Measurements from ENCODE around the gene CPM.

CPM gene

GRCh38 chr12:68950511-68950910 is 17.5 kb upstream of the CPM start:
- Histone ChIP-seq H3K4me2 (ENCODE audit: low read depth, low read length, poor library complexity, severe bottlenecking) (no peak overlapping the region), H3K27ac (ENCODE audit: low read depth, low read length) (no peak overlapping the region), H3K36me3 (ENCODE audit: low read length) (no peaks in the 10 kb centered on the region), H3K79me2 (ENCODE audit: insufficient read depth, low read length) (no peaks in the 10 kb centered on the region), H2AFZ (ENCODE audit: low read depth, low read length, severe bottlenecking) (no peak overlapping the region), H3K9ac (ENCODE audit: low read length) (no peak overlapping the region), H3K27me3 (ENCODE audit: low read length) (no peaks in the 10 kb centered on the region), H3K9me2 (replicated peaks; ENCODE audit: insufficient read depth, low read length) (no peaks in the 10 kb centered on the region), H3F3A (ENCODE audit: insufficient read depth) (no peaks in the 10 kb centered on the region), H4K20me1 (ENCODE audit: low read depth, low read length) (no peaks in the 10 kb centered on the region), H3K4me3 (ENCODE audit: insufficient read depth, low read length, poor library complexity, severe bottlenecking) (no peak overlapping the region), H3K9me3 (ENCODE audit: insufficient read depth, low read length) (no peaks in the 10 kb centered on the region)
- TF ChIP-seq EZH2phosphoT487 (conservative IDR thresholded peaks at IDR 0.05; ENCODE audit: low read length) (no peak), CTCF (IDR thresholded peaks at IDR 0.05; ENCODE audit: insufficient read depth, low read length, poor library complexity, severe bottlenecking) (no peak)

GRCh38 chr12:68945255-68945654 is 12.3 kb upstream of the CPM start:
- TF ChIP-seq EZH2phosphoT487 (conservative IDR thresholded peaks at IDR 0.05; ENCODE audit: low read length) (no peak), CTCF (IDR thresholded peaks at IDR 0.05; ENCODE audit: insufficient read depth, low read length, poor library complexity, severe bottlenecking) (no peak)
- no peaks in the 10 kb centered on the region for H4K20me1 ChIP-seq (ENCODE audit: low read depth, low read length)
- H3K4me3 ChIP-seq (ENCODE audit: insufficient read depth, low read length, poor library complexity, severe bottlenecking) = no peak overlapping the region
- H3K79me2 ChIP-seq (ENCODE audit: insufficient read depth, low read length) = no peaks in the 10 kb centered on the region
- H3K27ac ChIP-seq (ENCODE audit: low read depth, low read length) = no peak overlapping the region
- no peaks in the 10 kb centered on the region for H3K9me3 ChIP-seq (ENCODE audit: insufficient read depth, low read length)
- H3K9me2 ChIP-seq (replicated peaks; ENCODE audit: insufficient read depth, low read length) = no peaks in the 10 kb centered on the region
- H3F3A ChIP-seq (ENCODE audit: insufficient read depth) = no peaks in the 10 kb centered on the region
- H3K4me2 ChIP-seq (ENCODE audit: low read depth, low read length, poor library complexity, severe bottlenecking) = no peak overlapping the region
- H2AFZ ChIP-seq (ENCODE audit: low read depth, low read length, severe bottlenecking) = no peak overlapping the region
- no peaks in the 10 kb centered on the region for H3K36me3 ChIP-seq (ENCODE audit: low read length)
- H3K27me3 ChIP-seq (ENCODE audit: low read length) = no peaks in the 10 kb centered on the region
- H3K9ac ChIP-seq (ENCODE audit: low read length) = no peak overlapping the region

- H3K27me3 ChIP-seq (ENCODE audit: low read length) = no peaks in the 10 kb centered on the region
- H3K27ac ChIP-seq (ENCODE audit: low read depth, low read length) = no peak overlapping the region
- no peaks in the 10 kb centered on the region for H3K36me3 ChIP-seq (ENCODE audit: low read length)
- H4K20me1 ChIP-seq (ENCODE audit: low read depth, low read length) = no peaks in the 10 kb centered on the region
- H3K79me2 ChIP-seq (ENCODE audit: insufficient read depth, low read length) = no peaks in the 10 kb centered on the region
- no peak overlapping the region for H3K4me2 ChIP-seq (ENCODE audit: low read depth, low read length, poor library complexity, severe bottlenecking)
- H3K9me2 ChIP-seq (replicated peaks; ENCODE audit: insufficient read depth, low read length) = no peaks in the 10 kb centered on the region
- H2AFZ ChIP-seq (ENCODE audit: low read depth, low read length, severe bottlenecking) = no peak overlapping the region
- no peaks in the 10 kb centered on the region for H3K9me3 ChIP-seq (ENCODE audit: insufficient read depth, low read length)
- H3F3A ChIP-seq (ENCODE audit: insufficient read depth) = no peaks in the 10 kb centered on the region
- TF ChIP-seq CTCF (IDR thresholded peaks at IDR 0.05; ENCODE audit: insufficient read depth, low read length, poor library complexity, severe bottlenecking) (no peak), EZH2phosphoT487 (conservative IDR thresholded peaks at IDR 0.05; ENCODE audit: low read length) (no peak)
- no peak overlapping the region for H3K9ac ChIP-seq (ENCODE audit: low read length)
- no peak overlapping the region for H3K4me3 ChIP-seq (ENCODE audit: insufficient read depth, low read length, poor library complexity, severe bottlenecking)
Measured at GRCh38 chr12:68944296-68945076, 11.5 kb upstream of the CPM start.

Measured in SU-DHL-6 (cell line).